K562 (cell line): ENCODE results near the gene SIAE. TPM values are rescaled to one million over a fixed set of nuclear protein-coding genes. Genes with fewer than 3 reads are reported as not detected.

Experiments used
- ATAC-seq: fragments of 200-7000 bp; cut with Tn5 transposase; 3 replicates; pipeline ENCODE4 v1.9.1; 2020; ENCODE audit warnings: moderate library complexity
- BruUV-seq: library from RNA; stranded (reverse); fragments of 400-500 nt; replicated peaks from 2 replicates; lab custom pipeline; 2021; lab: Mats Ljungman, UMichigan
- CTCF ChIA-PET: fragments of 300-600 bp; formaldehyde crosslinking; extraction: SDS; loops from one replicate; lab custom pipeline; 2021; ENCODE audit warnings: low intra/inter-chr PET ratio; lab: Yijun Ruan, JAX
- POLR2A ChIA-PET: fragments of 300-600, 350-650 bp; sonication (Branson Sonifier 250); formaldehyde crosslinking; extraction: SDS; loops from one replicate; lab custom pipeline; 2021; ENCODE audit warnings: antibody characterized with exemption, inconsistent platforms; lab: Yijun Ruan, JAX
- DNase-seq, 4 experiments: peaks; one replicate each; pipeline versions ENCODE4 v3.0.0 to v3.0.0-alpha.2; 2011 to 2018; ENCODE audit warnings: low spot score in 3 of 4, mixed read lengths in 3 of 4; ENCODE audit errors: extremely low read depth in 1 of 4
- FAIRE-seq: peaks from 2 replicates; lab custom pipeline; 2011; peaks lifted over from hg19 to GRCh38; lab: Jason Lieb, UNC
- H2AFZ ChIP-seq: 2 replicates; pipeline ENCODE4 v1.6.0; 2011; ENCODE audit warnings: low read depth, low read length, control low read depth, inconsistent platforms
- H3K27ac ChIP-seq: fragments of 200-600 bp; 3 replicates; pipeline ENCODE4 v1.8.0; 2011; ENCODE audit warnings: low read depth, mild to moderate bottlenecking, control low read depth, inconsistent platforms, low read length, moderate library complexity, mixed read lengths; ENCODE audit errors: extremely low read depth
- H3K27me3 ChIP-seq, 2 experiments: fragments of 300-600 bp in 1 of 2; 2 replicates in 1 of 2; 3 replicates in 1 of 2; pipeline versions ENCODE4 v1.6.0 to v1.8.0; 2011; ENCODE audit warnings: inconsistent platforms in 2 of 2, low read length in 2 of 2, mild to moderate bottlenecking in 1 of 2, mixed read lengths in 1 of 2, moderate library complexity in 1 of 2; ENCODE audit not compliant: control insufficient read depth in 2 of 2, insufficient read depth in 2 of 2
- H3K36me3 ChIP-seq: fragments of 300-600 bp; 3 replicates; pipeline ENCODE4 v1.8.0; 2011; ENCODE audit warnings: mild to moderate bottlenecking, low read length, inconsistent platforms; ENCODE audit not compliant: control insufficient read depth, insufficient read depth
- H3K4me1 ChIP-seq, 2 experiments: fragments of 200-600 bp in 1 of 2; replicated peaks in 1 of 2; 2 replicates in 1 of 2; 3 replicates in 1 of 2; pipeline versions ENCODE4 v1.5.1 to v1.8.0; 2011; ENCODE audit warnings: inconsistent platforms in 2 of 2, low read length in 2 of 2, mild to moderate bottlenecking in 1 of 2, mixed read lengths in 1 of 2, moderate library complexity in 1 of 2; ENCODE audit not compliant: control insufficient read depth in 2 of 2, insufficient read depth in 2 of 2
- H3K4me2 ChIP-seq: 2 replicates; pipeline ENCODE4 v1.6.1; 2011; ENCODE audit warnings: low read length, control low read depth, inconsistent platforms, mixed read lengths; ENCODE audit not compliant: insufficient read depth
- H3K4me3 ChIP-seq: fragments of 200-600 bp; sonication (generic), shearing (Covaris generic); 2 replicates; pipeline ENCODE4 v1.5.1; 2016; ENCODE audit warnings: control low read depth, inconsistent platforms
- H3K79me2 ChIP-seq: fragments of 200-600 bp; 3 replicates; pipeline ENCODE4 v1.8.0; 2011; ENCODE audit warnings: low read length, inconsistent platforms; ENCODE audit not compliant: control insufficient read depth, insufficient read depth
- H3K9ac ChIP-seq, 2 experiments: 2 replicates each; pipeline versions ENCODE4 v1.6.0 to v1.6.1; 2011; ENCODE audit warnings: low read depth in 2 of 2, low read length in 2 of 2, control low read depth in 1 of 2, inconsistent platforms in 1 of 2, mild to moderate bottlenecking in 1 of 2, mixed read lengths in 1 of 2; ENCODE audit not compliant: insufficient read depth in 1 of 2
- H3K9me1 ChIP-seq: one replicate; pipeline ENCODE4 v1.6.0; 2011; ENCODE audit warnings: inconsistent platforms, mild to moderate bottlenecking, low read length, moderate library complexity; ENCODE audit not compliant: control insufficient read depth, insufficient read depth
- H3K9me3 ChIP-seq: replicated peaks from 2 replicates; pipeline ENCODE4 v1.5.1; 2011; ENCODE audit warnings: low read depth, low read length, inconsistent platforms; ENCODE audit not compliant: control insufficient read depth, insufficient read depth
- H4K20me1 ChIP-seq: replicated peaks from 2 replicates; pipeline ENCODE4 v1.6.1; 2011; ENCODE audit warnings: low read length, inconsistent platforms, mixed read lengths; ENCODE audit not compliant: control insufficient read depth, insufficient read depth
- ATF3 ChIP-seq, 2 experiments: fragments of 450-650 bp in 1 of 2; sonication (generic) in 1 of 2; formaldehyde crosslinking in 1 of 2; IDR thresholded peaks in 1 of 2; conservative IDR thresholded peaks in 1 of 2; 2 replicates each; pipeline versions ENCODE4 v1.6.1 to v1.8.1; 2016 to 2023; ENCODE audit warnings: mild to moderate bottlenecking in 2 of 2, moderate library complexity in 2 of 2, inconsistent platforms in 1 of 2, missing genetic modification reagents in 1 of 2
- CEBPG ChIP-seq, 3 experiments: fragments of 200-800 bp in 1 of 3; sonication (Bioruptor generic) in 1 of 3; sonication (generic) in 1 of 3; formaldehyde crosslinking in 1 of 3; IDR thresholded peaks in 2 of 3; conservative IDR thresholded peaks in 1 of 3; 2 replicates each; pipeline versions ENCODE4 v1.6.1 to v1.8.0; 2016 to 2022; ENCODE audit warnings: missing compliant biosample characterization in 2 of 3, missing genetic modification characterization in 2 of 3, mild to moderate bottlenecking in 1 of 3, missing genetic modification reagents in 1 of 3
- CTCF ChIP-seq, 3 experiments: IDR thresholded peaks in 2 of 3; conservative IDR thresholded peaks in 1 of 3; 2 replicates each; pipeline ENCODE4 v1.5.1; 2011 to 2012; ENCODE audit warnings: low read length in 3 of 3, mild to moderate bottlenecking in 3 of 3, control low read depth in 2 of 3, improper control_type of control experiment in 1 of 3, inconsistent platforms in 1 of 3, low read depth in 1 of 3, mixed read lengths in 1 of 3, moderate library complexity in 1 of 3; ENCODE audit not compliant: insufficient read depth in 2 of 3
- NR4A1 ChIP-seq, 2 experiments: fragments of 250-450 bp in 1 of 2; fragments of 450-650 bp in 1 of 2; sonication (Bioruptor Pico) in 1 of 2; IDR thresholded peaks; 2 replicates each; pipeline versions ENCODE4 v1.4.0 to v1.6.1; 2016 to 2020; ENCODE audit warnings: mild to moderate bottlenecking in 2 of 2, missing compliant biosample characterization in 1 of 2, missing genetic modification characterization in 1 of 2, moderate library complexity in 1 of 2
- RBFOX2 ChIP-seq: fragments of 200-400 bp; formaldehyde crosslinking; IDR thresholded peaks from 2 replicates; pipeline ENCODE4 v1.6.1; 2017; ENCODE audit warnings: low read depth, mild to moderate bottlenecking, low read length, moderate library complexity
- RFX1 ChIP-seq: fragments of 450-650 bp; IDR thresholded peaks from 2 replicates; pipeline ENCODE4 v1.6.1; 2016; ENCODE audit warnings: mild to moderate bottlenecking, moderate library complexity
- TGIF2 ChIP-seq: sonication (generic); formaldehyde crosslinking; IDR thresholded peaks from 2 replicates; pipeline ENCODE4 v1.8.1; 2022; ENCODE audit warnings: mild to moderate bottlenecking, missing genetic modification reagents, moderate library complexity
- TRIM24 ChIP-seq, 2 experiments: fragments of 450-650 bp; IDR thresholded peaks; 2 replicates each; pipeline ENCODE4 v1.6.1; 2016
- ZNF197 ChIP-seq: fragments of 200-800 bp; sonication (Bioruptor generic); IDR thresholded peaks from 2 replicates; pipeline ENCODE4 v1.6.1; 2016; ENCODE audit warnings: low read depth, missing genetic modification characterization, missing compliant biosample characterization
- ZNF609 ChIP-seq: sonication (generic); formaldehyde crosslinking; IDR thresholded peaks from 2 replicates; pipeline ENCODE4 v1.8.1; 2023; ENCODE audit warnings: missing genetic modification reagents, mild to moderate bottlenecking, borderline replicate concordance
- WGBS: fragments of 100-300 bp; shearing (Covaris generic); methylation state at CpG from one replicate; pipeline ENCODE4 v1.1.6; 2016; ENCODE audit warnings: low coverage, mixed read lengths; ENCODE audit not compliant: insufficient coverage; ENCODE audit errors: missing lambda C conversion rate; 5-methylcytosine and 5-hydroxymethylcytosine counted together
- in situ Hi-C: fragments of 300-500 bp; cut with MboI; formaldehyde crosslinking; loops from 4 replicates; pipeline ENCODE4 v1.15.0; 2018; ENCODE audit warnings: inconsistent platforms, mixed read lengths
- intact Hi-C: fragments of 100-400 bp; cut with micrococcal nuclease; formaldehyde crosslinking; loops from 2 replicates; pipeline ENCODE4 v1.14.2; 2022
- polyA plus RNA-seq, 8 experiments: library from polyadenylated mRNA; depleted of rRNA in 4 of 8; stranded (reverse) in 5 of 8; unstranded in 3 of 8; fragments of >200 nt; fragmentation: Nextera tagmentation in 2 of 8; fragmentation: Illumina TruSeq in 1 of 8; extraction: Ambion mirVana in 2 of 8; extraction: Trizol in 1 of 8; gene quantifications; 2 replicates each; pipeline versions ENCODE4 v1.2.1 to v1.2.3, GENCODE V29; 2011 to 2014; ENCODE audit warnings: inconsistent platforms in 1 of 8, missing spikeins in 1 of 8
- total RNA-seq, 7 experiments: library from RNA; depleted of rRNA in 6 of 7; stranded (reverse); fragments of >200 nt in 6 of 7; fragmentation: Illumina TruSeq in 2 of 7; extraction: Trizol in 2 of 7; gene quantifications; 2 replicates each; pipeline versions ENCODE4 v1.2.1 to v1.2.3, GENCODE V29; 2011 to 2021; ENCODE audit warnings: low replicate concordance in 1 of 7

SIAE gene
- total and polyA plus RNA-seq, 9 of the 15 experiments (the other 6 are each of a cell fraction or from before 2014, with no cell fraction given) = 0.89 to 9.6 (median 3.7) TPM

GRCh38 chr11:124592627-124593026 is 80.9 kb downstream of the SIAE start (continued):
- no peak for TF ChIP-seq ZNF609 (CRISPR knock-in tag)
- no peak for TF ChIP-seq TGIF2 (CRISPR knock-in tag)
- TF ChIP-seq ZNF197 (CRISPR knock-in tag) = no peak
- no peak for TF ChIP-seq NR4A1 (CRISPR knock-in tag; IDR thresholded peaks at IDR 0.05)
- TF ChIP-seq NR4A1 (tag; IDR thresholded peaks at IDR 0.05) = no peak
- no peak for TF ChIP-seq RBFOX2

GRCh38 chr11:124591430-124591829 is 82.1 kb downstream of the SIAE start:
- TF ChIP-seq ATF3 (IDR thresholded peaks at IDR 0.05) (peak; percentile 33; the same call in 1 of the 2 replicates), ATF3 (CRISPR knock-in tag; conservative IDR thresholded peaks at IDR 0.05) (no peak), CEBPG (CRISPR knock-in tag; IDR thresholded peaks at IDR 0.05) (no peak), CEBPG (tag; conservative IDR thresholded peaks at IDR 0.05 in 1 of 2, IDR thresholded peaks at IDR 0.05 in 1 of 2) (peak in 1 of 2 experiments; percentile 54; a peak in 1 of 4 replicates), RFX1 (peak; percentile 19; the same call in 1 of the 2 replicates), TRIM24 (IDR thresholded peaks at IDR 0.05) (peak in 1 of 2 experiments; percentile 23; a peak in 1 of 4 replicates), CTCF (IDR thresholded peaks at IDR 0.05 in 2 of 3, conservative IDR thresholded peaks at IDR 0.05 in 1 of 3; ENCODE audit: insufficient read depth in 2 of 3, low read depth in 1 of 3, low read length in 3 of 3) (no peak)
- no peaks in the 10 kb centered on the region for H3K36me3 ChIP-seq
- H3K4me3 ChIP-seq = no peak overlapping the region
- FAIRE-seq (no peak), ATAC-seq (no peak), DNase-seq (no peak)
- in situ Hi-C loops = loop anchor here (25.0 kb wide), 1 partner anchor 529 kb away; no protein-coding TSS in a partner anchor
- no peaks in the 10 kb centered on the region for H4K20me1 ChIP-seq
- CTCF ChIA-PET = no interaction called here
- peaks cover 0 to 3% of the 10 kb centered on the region in 2 experiments; a peak in 2 of 5 replicates for H3K27me3 ChIP-seq
- intact Hi-C loops = no loop called here
- H3K9me1 ChIP-seq = no peaks in the 10 kb centered on the region
- no peaks in the 10 kb centered on the region for H3K9me3 ChIP-seq
- 38% methylated on average over 2 of the region's 2 CpGs for WGBS
- POLR2A ChIA-PET = no interaction called here
- H3K4me1 ChIP-seq = no peaks in the 10 kb centered on the region
- H3K27ac ChIP-seq = no peak overlapping the region
- H3K79me2 ChIP-seq = no peaks in the 10 kb centered on the region
- no peak overlapping the region for H2AFZ ChIP-seq
- no TSS peak for BruUV-seq
- no peak overlapping the region for H3K4me2 ChIP-seq
- H3K9ac ChIP-seq = no peak overlapping the region
